Esophagus squamous epithelium (tissue), 5 donors: ENCODE data around the gene MGST2. TPM values are rescaled to one million over a fixed set of nuclear protein-coding genes. Genes with fewer than 3 reads are reported as not detected.

Experiments used
- DNase-seq: peaks from one replicate; lab custom pipeline; 2025; lab: John Stamatoyannopoulos, UW
- H3K27ac ChIP-seq, 4 donors: fragments of 200-600 bp; sonication (generic); one replicate each; pipeline ENCODE4 v1.5.1; 2016 to 2019; ENCODE audit warnings: mild to moderate bottlenecking in 1 of 4
- H3K27me3 ChIP-seq, 4 donors: fragments of 200-600 bp; sonication (generic); 1 replicate in 3 of 4; 2 replicates in 1 of 4; pipeline versions ENCODE4 v1.5.1 to v1.6.0; 2017 to 2021; ENCODE audit warnings: antibody characterized with exemption in 1 of 4
- H3K36me3 ChIP-seq, 3 donors: fragments of 200-600 bp; sonication (generic); one replicate each; pipeline ENCODE4 v1.5.1; 2016 to 2019
- H3K4me1 ChIP-seq, 3 donors: fragments of 200-600 bp; sonication (generic); one replicate each; pipeline ENCODE4 v1.5.1; 2017 to 2019
- H3K4me3 ChIP-seq, 4 donors: fragments of 200-600 bp; sonication (generic); 1 replicate in 3 of 4; 2 replicates in 1 of 4; pipeline ENCODE4 v1.5.1; 2016 to 2019; ENCODE audit warnings: mild to moderate bottlenecking in 2 of 4, moderate library complexity in 1 of 4
- H3K9me3 ChIP-seq, 3 donors: fragments of 200-600 bp; sonication (generic); one replicate each; pipeline ENCODE4 v1.5.1; 2016 to 2019
- POLR2A ChIP-seq, 4 donors: fragments of 450-650 bp; IDR thresholded peaks; one replicate each; pipeline ENCODE4 v1.6.1; 2017; ENCODE audit warnings: antibody characterized with exemption in 4 of 4, mild to moderate bottlenecking in 4 of 4, moderate library complexity in 3 of 4
- WGBS, 2 donors: methylation state at CpG; one replicate each; pipeline ENCODE4 v1.1.5; 2018; 5-methylcytosine and 5-hydroxymethylcytosine counted together
- intact Hi-C: fragments of 100-400 bp; cut with DNase I; formaldehyde crosslinking; loops from one replicate; pipeline ENCODE4 v1.15.0; 2022
- total RNA-seq, 4 donors: library from RNA; depleted of rRNA; stranded (reverse); fragments of >200 nt; gene quantifications; one replicate each; pipeline ENCODE4 v1.1.0, GENCODE V29; 2016
- TF ChIP-seq, protein P1 (sequence below), 6 experiments: fragments of 450-650 bp in 4 of 6; fragments of 200-600 bp in 2 of 6; sonication (generic) in 2 of 6; IDR thresholded peaks; one replicate each; pipeline ENCODE4 v1.5.1; 2016 to 2019; ENCODE audit warnings: antibody characterized with exemption in 6 of 6, mild to moderate bottlenecking in 4 of 6, moderate library complexity in 4 of 6
- donor health status: DM: yes; HTN: yes; CAD: no.

Gene MGST2
- total RNA-seq, 4 donors from 2014 or later = 105 to 209 (median 158) TPM

DNA sequence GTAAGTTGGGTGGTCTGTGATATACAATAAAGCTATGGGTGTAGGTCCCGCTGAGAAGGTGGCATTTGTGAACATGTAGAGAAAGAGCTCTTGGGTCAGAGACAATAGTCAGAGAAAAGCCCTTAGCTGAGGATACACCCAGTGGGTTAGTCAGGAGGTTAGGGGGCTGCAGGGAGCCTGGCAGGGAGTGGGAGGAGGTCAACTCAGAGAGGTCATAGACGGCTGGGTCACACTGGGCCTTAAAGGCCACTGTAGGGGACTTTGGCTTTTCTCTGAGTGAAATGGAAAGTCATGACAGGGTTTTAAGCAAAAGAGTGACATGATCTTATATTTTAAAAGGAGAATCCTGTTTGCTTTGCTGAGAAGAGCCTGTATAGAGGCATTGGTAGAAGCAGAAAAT is 16.7 kb downstream of the MGST2 start:
- DNase-seq = no peak
- intact Hi-C loops = no loop called here
- no peaks in the 10 kb centered on the region for H3K9me3 ChIP-seq
- peaks cover 0 to 66% (median 15%) of the 10 kb centered on the region in 3 donors for H3K36me3 ChIP-seq
- no peaks in the 10 kb centered on the region for H3K27me3 ChIP-seq
- peaks cover 19 to 83% (median 30%) of the 10 kb centered on the region in 3 donors for H3K4me1 ChIP-seq
- 69 to 72% methylated on average over 2 of the region's 2 CpGs for WGBS, 2 donors
- H3K4me3 ChIP-seq = no peak overlapping the region
- H3K27ac ChIP-seq = peak overlapping the region in 3 of 4 donors; percentile 53 to 87 (median 78)
- no peak for TF ChIP-seq POLR2A (IDR thresholded peaks at IDR 0.05)
- TF ChIP-seq, protein P1, sequence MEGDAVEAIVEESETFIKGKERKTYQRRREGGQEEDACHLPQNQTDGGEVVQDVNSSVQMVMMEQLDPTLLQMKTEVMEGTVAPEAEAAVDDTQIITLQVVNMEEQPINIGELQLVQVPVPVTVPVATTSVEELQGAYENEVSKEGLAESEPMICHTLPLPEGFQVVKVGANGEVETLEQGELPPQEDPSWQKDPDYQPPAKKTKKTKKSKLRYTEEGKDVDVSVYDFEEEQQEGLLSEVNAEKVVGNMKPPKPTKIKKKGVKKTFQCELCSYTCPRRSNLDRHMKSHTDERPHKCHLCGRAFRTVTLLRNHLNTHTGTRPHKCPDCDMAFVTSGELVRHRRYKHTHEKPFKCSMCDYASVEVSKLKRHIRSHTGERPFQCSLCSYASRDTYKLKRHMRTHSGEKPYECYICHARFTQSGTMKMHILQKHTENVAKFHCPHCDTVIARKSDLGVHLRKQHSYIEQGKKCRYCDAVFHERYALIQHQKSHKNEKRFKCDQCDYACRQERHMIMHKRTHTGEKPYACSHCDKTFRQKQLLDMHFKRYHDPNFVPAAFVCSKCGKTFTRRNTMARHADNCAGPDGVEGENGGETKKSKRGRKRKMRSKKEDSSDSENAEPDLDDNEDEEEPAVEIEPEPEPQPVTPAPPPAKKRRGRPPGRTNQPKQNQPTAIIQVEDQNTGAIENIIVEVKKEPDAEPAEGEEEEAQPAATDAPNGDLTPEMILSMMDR (IDR thresholded peaks at IDR 0.05) = no peak

DNA sequence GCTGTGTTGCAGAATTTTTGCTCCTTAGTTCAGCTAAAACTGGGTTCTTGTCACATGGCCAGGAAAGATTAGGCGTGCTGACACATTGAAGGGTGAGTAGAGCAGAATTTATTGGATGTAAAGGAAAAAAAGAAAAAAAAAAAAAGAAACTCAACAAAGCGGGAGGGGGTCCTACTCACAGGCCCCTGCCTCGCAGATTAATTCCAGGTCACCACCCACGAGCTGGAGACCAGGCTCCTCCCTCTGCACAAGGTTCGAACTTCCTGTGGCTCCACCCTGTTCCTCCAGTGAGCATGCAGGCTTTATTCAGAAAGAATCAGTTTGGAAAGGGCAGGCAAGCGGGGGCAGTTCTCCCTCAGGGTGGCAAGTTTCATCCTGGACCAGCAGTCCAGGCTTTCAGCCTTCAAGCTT is 17.1 kb downstream of the MGST2 start:
- peak overlapping the region; percentile 35 to 87 (median 66) for H3K27ac ChIP-seq
- no peak for DNase-seq

DNA sequence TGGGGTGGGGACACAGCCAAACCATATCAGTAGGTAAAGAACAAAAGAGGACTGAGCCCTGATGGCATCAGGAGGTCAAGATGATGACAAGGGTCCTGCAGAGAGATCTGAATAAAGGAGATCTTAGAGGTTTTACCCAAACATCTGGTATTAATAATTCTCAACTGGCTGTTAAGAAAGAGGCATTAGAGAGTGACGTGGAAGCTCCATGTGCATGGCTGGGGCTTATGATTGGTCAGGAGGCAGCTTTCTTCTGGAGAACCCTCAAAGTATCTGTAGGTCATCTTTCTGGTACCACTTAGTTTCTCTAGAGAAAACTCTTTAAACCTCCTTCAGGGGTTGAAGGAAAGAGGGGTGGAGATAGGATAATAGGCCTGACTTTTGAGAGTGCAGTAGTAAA is 18.7 kb downstream of the MGST2 start:
- Histone ChIP-seq H3K9me3 (no peaks in the 10 kb centered on the region), H3K36me3 (peaks cover 0 to 65% (median 7%) of the 10 kb centered on the region in 3 donors), H3K27me3 (no peaks in the 10 kb centered on the region), H3K4me3 (no peak overlapping the region), H3K4me1 (peaks cover 15 to 93% (median 26%) of the 10 kb centered on the region in 3 donors), H3K27ac (peak overlapping the region in 3 of 4 donors; percentile 67 to 87 (median 78))
- TF ChIP-seq, protein P1 (IDR thresholded peaks at IDR 0.05) = no peak
- TF ChIP-seq POLR2A (IDR thresholded peaks at IDR 0.05) = no peak
- intact Hi-C loops = no loop called here
- WGBS, 2 donors = 83 to 100% methylated on average over 1 of the region's 1 CpG
- DNase-seq = no peak

More for the DNA sequence above, 17.1 kb downstream of the MGST2 start:
- Histone ChIP-seq H3K4me1 (peaks cover 15 to 83% (median 26%) of the 10 kb centered on the region in 3 donors), H3K27me3 (no peaks in the 10 kb centered on the region), H3K36me3 (peaks cover 0 to 67% (median 15%) of the 10 kb centered on the region in 3 donors), H3K9me3 (no peaks in the 10 kb centered on the region), H3K4me3 (no peak overlapping the region)
- 19 to 22% methylated on average over 5 to 6 of the region's 6 CpGs for WGBS, 2 donors
- intact Hi-C loops = no loop called here
- TF ChIP-seq POLR2A (IDR thresholded peaks at IDR 0.05) = no peak

DNA sequence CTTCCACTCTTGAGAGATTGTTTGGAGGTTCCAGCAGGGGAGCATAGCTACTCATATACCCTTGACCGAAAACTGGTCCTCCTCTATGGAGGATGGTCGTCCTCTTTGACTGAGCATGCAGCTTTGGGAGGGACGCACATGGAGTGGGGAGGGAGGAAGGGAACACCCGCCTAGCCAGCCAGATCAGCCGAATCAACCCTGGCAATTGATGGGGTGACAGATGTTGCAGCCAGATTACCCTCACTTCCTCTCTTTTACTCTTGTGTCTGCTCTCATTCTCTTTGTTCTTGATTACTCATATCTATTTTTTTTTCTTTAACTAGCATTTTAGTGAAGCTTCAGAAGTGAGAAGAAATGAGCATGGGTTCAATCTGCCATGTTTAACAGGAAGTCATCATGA is 19.6 kb downstream of the MGST2 start:
- no peaks in the 10 kb centered on the region for H3K27me3 ChIP-seq
- H3K4me1 ChIP-seq = peaks cover 15 to 86% (median 26%) of the 10 kb centered on the region in 3 donors
- no peaks in the 10 kb centered on the region for H3K9me3 ChIP-seq
- peaks cover 0 to 65% (median 7%) of the 10 kb centered on the region in 3 donors for H3K36me3 ChIP-seq
- no peak overlapping the region for H3K4me3 ChIP-seq
- intact Hi-C loops = no loop called here
- no peak for DNase-seq
- no peak for TF ChIP-seq POLR2A (IDR thresholded peaks at IDR 0.05)
- TF ChIP-seq, protein P1 (IDR thresholded peaks at IDR 0.05) = no peak
- H3K27ac ChIP-seq = peak overlapping the region in 2 of 4 donors; percentile 78 to 87
- 64 to 80% methylated on average over 3 to 5 of the region's 5 CpGs for WGBS, 2 donors

DNA sequence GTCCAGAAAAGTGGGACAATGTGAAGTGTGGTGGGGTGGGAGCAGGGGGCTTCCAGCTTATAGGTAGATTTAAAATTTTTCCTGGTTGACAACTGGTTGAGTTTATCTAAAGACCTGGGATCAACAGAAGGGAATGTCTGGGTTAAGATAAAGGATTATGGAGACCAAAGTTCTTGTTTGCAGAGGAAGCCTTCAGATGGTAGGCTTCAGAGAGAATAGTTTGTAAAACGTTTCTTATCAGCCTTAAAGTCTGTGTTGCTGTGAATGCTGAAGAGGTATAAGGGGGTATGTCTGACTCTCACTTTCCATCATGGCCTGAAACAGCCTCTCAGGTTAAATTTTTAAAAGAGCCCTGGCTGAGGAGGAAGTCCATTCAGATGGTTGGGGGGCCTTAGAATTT is 20.5 kb downstream of the MGST2 start:
- intact Hi-C loops = no loop called here

More for the DNA sequence above, 20.5 kb downstream of the MGST2 start:
- Histone ChIP-seq H3K4me3 (no peak overlapping the region), H3K9me3 (no peaks in the 10 kb centered on the region), H3K36me3 (peaks cover 0 to 65% (median 7%) of the 10 kb centered on the region in 3 donors), H3K27me3 (no peaks in the 10 kb centered on the region), H3K27ac (peak overlapping the region in 2 of 4 donors; percentile 1 to 26), H3K4me1 (peaks cover 15 to 77% (median 26%) of the 10 kb centered on the region in 3 donors)
- DNase-seq = no peak
- 52 to 61% methylated on average over 1 of the region's 1 CpG for WGBS, 2 donors
- TF ChIP-seq POLR2A (IDR thresholded peaks at IDR 0.05) = no peak
- TF ChIP-seq, protein P1 (IDR thresholded peaks at IDR 0.05) = no peak
